Epithelial cell of esophagus (primary cell): ENCODE measurements around the gene CYP19A1.

Experiments
- DNase-seq: peaks from one replicate; pipeline ENCODE4 v3.0.0; 2010; ENCODE audit warnings: low read depth
- H3K4me3 ChIP-seq: 2 replicates; pipeline ENCODE4 v1.5.1; 2011; ENCODE audit warnings: mild to moderate bottlenecking, low read length, control low read depth
- TF ChIP-seq, protein P1 (sequence below): IDR thresholded peaks from 2 replicates; pipeline ENCODE4 v1.5.1; 2011; ENCODE audit warnings: low read depth, mild to moderate bottlenecking, low read length, control low read depth, inconsistent platforms; ENCODE audit not compliant: insufficient read depth; ENCODE audit errors: missing control alignments

Gene CYP19A1

DNA sequence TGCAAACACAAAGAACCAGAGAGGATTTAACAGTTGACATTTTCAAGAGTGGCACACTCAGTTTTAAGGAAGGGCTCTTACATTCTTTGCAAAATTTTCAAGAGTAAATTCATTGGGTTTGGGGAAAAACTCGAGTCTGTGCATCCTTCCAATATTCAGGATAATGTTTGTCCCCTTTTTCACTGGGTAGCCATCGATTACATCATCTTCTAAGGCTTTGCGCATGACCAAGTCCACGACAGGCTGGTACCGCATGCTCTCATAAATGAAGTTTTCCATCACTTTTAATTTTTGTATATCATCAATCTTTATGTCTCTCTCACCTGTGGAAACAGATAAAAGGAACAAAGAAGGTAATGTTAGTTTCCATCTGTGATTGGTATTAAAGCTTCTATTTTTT, 126.2 kb downstream of the CYP19A1 start:
- H3K4me3 ChIP-seq = no peak overlapping the region
- TF ChIP-seq, protein P1, sequence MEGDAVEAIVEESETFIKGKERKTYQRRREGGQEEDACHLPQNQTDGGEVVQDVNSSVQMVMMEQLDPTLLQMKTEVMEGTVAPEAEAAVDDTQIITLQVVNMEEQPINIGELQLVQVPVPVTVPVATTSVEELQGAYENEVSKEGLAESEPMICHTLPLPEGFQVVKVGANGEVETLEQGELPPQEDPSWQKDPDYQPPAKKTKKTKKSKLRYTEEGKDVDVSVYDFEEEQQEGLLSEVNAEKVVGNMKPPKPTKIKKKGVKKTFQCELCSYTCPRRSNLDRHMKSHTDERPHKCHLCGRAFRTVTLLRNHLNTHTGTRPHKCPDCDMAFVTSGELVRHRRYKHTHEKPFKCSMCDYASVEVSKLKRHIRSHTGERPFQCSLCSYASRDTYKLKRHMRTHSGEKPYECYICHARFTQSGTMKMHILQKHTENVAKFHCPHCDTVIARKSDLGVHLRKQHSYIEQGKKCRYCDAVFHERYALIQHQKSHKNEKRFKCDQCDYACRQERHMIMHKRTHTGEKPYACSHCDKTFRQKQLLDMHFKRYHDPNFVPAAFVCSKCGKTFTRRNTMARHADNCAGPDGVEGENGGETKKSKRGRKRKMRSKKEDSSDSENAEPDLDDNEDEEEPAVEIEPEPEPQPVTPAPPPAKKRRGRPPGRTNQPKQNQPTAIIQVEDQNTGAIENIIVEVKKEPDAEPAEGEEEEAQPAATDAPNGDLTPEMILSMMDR = no peak
- no peak for DNase-seq

DNA sequence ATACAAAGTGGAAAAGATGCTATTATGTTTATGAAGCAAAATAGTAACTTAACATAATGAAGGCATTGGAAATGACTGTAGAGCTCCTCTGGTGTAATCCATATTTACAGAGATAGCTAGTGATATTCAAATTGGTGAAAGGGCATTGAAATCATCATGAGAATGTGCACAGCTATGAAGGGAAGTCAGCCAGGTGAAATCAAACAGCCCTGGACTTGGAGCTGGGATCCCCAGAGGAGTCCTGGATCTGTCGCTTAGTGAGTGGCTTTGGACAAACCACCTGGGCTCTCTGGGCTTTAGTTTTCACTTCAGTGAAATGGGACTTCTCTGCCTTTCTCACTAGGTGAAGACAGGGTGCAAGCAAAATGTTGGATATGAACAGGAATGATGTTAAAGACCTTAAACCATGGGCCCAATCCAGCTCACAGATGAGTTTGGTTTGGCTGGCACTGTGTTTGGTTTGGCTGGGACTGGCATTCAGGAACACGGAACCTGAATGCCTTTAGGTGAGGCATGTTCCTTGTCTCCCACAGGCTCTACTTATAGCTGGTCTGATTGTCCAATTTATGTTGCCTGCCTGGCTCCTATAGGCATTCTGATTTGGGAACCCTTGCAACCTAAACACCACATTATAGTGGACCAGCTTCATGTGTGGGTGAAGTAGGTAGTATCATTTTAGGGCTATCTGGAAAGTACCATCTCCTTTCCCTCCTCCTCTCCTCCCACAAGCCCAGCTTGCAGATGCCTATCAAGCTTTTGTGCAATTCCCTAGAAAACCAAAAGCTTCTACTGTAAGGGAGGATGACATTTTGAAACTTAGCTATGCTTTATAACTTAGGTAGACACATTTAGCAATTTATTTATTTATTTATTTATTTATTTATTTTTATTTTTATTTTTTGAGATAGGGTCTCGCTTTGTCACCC, 133.1 kb downstream of the CYP19A1 start:
- TF ChIP-seq, protein P1 = no peak
- DNase-seq = no peak
- H3K4me3 ChIP-seq = no peak overlapping the region

DNA sequence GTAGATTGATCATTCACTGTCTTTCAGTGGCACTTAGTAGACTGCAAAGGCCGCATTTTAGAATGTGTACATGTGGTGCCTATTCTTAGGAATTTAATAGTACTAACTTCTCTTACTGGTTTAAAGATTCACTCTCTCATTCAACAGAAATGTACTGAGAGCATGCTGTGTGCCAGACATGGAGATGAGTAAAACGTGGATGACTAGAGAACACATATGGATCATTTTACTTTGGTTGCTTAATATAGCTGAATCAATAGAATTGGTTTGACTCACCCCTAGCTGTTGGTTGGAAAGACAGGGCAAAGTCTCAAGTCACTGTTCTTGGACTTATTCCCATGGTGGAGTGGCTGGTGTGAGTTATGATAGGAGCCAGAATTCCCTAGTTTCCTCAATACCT, 134.6 kb downstream of the CYP19A1 start:
- DNase-seq = peak; percentile 86
- TF ChIP-seq, protein P1 = no peak
- H3K4me3 ChIP-seq = no peak overlapping the region

DNA sequence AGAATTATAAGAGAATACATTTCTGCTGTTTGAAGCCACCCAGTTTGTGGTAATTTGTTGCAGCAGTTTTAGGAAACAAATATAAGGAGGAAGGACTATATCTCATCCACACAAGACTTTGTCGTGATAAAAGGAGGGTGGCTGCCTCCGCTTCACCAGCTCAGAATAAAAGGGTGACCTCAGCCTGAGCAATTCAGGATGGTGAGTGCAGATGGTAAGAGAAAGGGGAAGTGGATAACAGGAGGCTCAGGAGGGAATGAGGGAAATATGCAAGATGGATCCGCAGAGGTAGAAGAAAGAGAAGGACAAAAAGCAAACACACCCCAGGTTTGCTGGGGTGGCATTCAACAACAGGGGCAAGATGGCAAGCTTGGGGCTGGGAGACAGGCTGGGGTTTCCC, 135.6 kb downstream of the CYP19A1 start:
- no peak overlapping the region for H3K4me3 ChIP-seq
- TF ChIP-seq, protein P1 = no peak
- DNase-seq = peak; percentile 11

DNA sequence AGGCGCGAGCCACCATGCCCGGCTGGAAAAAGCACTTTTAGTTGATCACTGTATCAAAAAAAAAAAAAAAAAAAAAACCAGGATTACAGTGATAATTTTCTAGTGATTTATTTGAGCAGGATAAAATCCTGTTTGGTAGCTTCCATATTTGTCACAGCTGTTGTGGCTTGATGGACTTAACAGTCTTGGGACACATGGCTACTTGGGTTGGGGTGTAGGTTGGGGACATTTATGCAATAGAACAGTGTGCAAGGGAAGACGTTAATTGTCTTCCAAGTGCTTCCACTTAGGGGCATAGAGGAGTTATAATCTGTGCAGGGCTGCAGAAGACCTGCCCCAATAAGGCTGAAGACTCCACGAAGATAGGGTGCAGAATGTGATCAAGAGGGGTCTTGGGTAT, 136.8 kb downstream of the CYP19A1 start:
- TF ChIP-seq, protein P1 = no peak
- no peak overlapping the region for H3K4me3 ChIP-seq
- DNase-seq = no peak

DNA sequence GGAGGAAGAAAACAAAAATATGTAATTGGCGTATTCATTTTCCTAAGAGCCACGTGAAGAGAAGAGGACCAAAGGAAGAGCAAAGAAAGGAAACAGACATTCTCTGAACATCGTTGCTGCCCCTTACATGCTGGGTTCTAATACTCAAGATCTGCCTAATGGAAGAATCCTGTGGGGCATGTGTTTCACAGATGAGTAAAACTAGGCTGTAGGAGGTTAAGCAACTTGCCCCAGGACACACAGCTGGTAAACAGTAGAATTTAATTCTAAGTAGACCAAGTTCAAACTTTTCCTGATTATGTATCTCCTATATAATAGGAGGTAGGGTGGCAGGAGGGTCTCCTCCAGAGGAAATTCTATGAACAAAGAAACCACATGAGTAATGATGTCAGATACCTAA, 137.6 kb downstream of the CYP19A1 start:
- no peak overlapping the region for H3K4me3 ChIP-seq
- DNase-seq = peak; percentile 11
- TF ChIP-seq, protein P1 = no peak

DNA sequence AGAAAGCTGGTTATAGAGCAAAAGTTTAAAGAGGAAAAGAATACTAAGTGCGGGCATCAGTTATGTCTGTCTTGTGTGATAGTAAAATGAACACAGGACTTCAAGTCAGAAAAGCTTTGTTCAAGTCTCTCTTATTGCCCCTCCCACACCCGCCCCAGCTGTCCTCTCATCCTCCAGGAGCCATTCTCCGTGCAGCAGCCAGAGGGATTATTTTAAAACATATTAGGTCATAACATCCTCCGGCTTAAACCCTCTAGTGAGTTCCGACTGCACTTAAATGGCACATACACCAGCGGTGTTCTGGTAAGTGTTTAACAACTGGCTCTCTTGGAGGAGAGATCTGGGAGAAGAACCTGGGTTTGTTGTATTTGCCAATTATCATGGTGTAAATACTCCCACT, 138.9 kb downstream of the CYP19A1 start:
- TF ChIP-seq, protein P1 = no peak
- H3K4me3 ChIP-seq = no peak overlapping the region
- DNase-seq = no peak
